ENCODE data around the gene GTF2F2. TPM values are rescaled to one million over a fixed set of nuclear protein-coding genes. Genes with fewer than 3 reads are reported as not detected.
A peak's percentile ranks its signal among the peaks of the same experiment; 100 is the strongest.

GTF2F2 gene
- total RNA-seq, 1 experiment from 2014 or later: 47.4 TPM

GRCh38 chr13:45231722-45232121 lies 111.4 kb downstream of the GTF2F2 start:
- Mint-ChIP-seq H3K27ac (ENCODE audit: low read depth, unreplicated experiment) (no peak overlapping the region), H3K4me1 (ENCODE audit: insufficient read depth, unreplicated experiment) (peaks cover 20% of the 10 kb centered on the region), H3K4me3 (ENCODE audit: unreplicated experiment) (no peak overlapping the region), H3K9me3 (ENCODE audit: unreplicated experiment) (no peaks in the 10 kb centered on the region), H3K36me3 (ENCODE audit: insufficient read depth, unreplicated experiment) (peaks cover 6% of the 10 kb centered on the region), H3K27me3 (ENCODE audit: insufficient read depth, unreplicated experiment) (no peaks in the 10 kb centered on the region)
- CTCF ChIA-PET: interaction anchor here (0.6 to 1.1 kb wide), 3 partner anchors 25 to 62 kb away, joined by 3 to 5 read pairs (median 4); no protein-coding TSS in a partner anchor
- POLR2A ChIA-PET: interaction anchor here (1.8 to 2.0 kb wide), 2 partner anchors 12 to 25 kb away, joined by 7 to 10 read pairs; no protein-coding TSS in a partner anchor
- no peak for DNase-seq (ENCODE audit: unreplicated experiment)
- TF ChIP-seq, protein P1, sequence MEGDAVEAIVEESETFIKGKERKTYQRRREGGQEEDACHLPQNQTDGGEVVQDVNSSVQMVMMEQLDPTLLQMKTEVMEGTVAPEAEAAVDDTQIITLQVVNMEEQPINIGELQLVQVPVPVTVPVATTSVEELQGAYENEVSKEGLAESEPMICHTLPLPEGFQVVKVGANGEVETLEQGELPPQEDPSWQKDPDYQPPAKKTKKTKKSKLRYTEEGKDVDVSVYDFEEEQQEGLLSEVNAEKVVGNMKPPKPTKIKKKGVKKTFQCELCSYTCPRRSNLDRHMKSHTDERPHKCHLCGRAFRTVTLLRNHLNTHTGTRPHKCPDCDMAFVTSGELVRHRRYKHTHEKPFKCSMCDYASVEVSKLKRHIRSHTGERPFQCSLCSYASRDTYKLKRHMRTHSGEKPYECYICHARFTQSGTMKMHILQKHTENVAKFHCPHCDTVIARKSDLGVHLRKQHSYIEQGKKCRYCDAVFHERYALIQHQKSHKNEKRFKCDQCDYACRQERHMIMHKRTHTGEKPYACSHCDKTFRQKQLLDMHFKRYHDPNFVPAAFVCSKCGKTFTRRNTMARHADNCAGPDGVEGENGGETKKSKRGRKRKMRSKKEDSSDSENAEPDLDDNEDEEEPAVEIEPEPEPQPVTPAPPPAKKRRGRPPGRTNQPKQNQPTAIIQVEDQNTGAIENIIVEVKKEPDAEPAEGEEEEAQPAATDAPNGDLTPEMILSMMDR (IDR thresholded peaks at IDR 0.05; ENCODE audit: unreplicated experiment): no peak
- intact Hi-C loops (cut with micrococcal nuclease): no loop called here
- BruUV-seq (replicated peaks): no TSS peak

DNA sequence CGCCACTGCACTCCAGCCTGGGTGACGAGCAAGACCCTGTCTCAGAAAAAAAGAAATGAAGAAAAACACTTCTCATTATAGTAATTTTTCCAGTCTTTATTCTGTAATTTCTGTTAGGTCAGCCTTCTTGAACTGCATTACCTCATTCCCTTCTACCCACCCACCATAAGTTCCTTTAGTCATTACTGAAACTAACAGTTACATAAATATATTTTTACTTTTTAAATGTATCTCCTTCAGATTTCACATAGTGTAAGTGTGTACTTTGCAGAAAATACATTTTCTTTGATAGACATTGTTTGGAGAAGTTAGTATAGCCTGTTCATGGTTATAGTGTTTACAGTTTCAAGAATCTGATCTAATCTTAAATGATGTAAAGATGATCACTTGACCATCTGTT lies 112.3 kb downstream of the GTF2F2 start:
- peaks cover 6% of the 10 kb centered on the region for H3K36me3 Mint-ChIP-seq (ENCODE audit: insufficient read depth, unreplicated experiment)
- no peaks in the 10 kb centered on the region for H3K9me3 Mint-ChIP-seq (ENCODE audit: unreplicated experiment)
- POLR2A ChIA-PET: interaction anchor here (0.8 kb wide), 1 partner anchor 38 kb away, joined by 3 read pairs; no protein-coding TSS in a partner anchor
- no peak overlapping the region for H3K4me3 Mint-ChIP-seq (ENCODE audit: unreplicated experiment)
- BruUV-seq (replicated peaks): no TSS peak
- H3K4me1 Mint-ChIP-seq (ENCODE audit: insufficient read depth, unreplicated experiment): peaks cover 21% of the 10 kb centered on the region
- TF ChIP-seq, protein P1 (IDR thresholded peaks at IDR 0.05; ENCODE audit: unreplicated experiment): no peak
- DNase-seq (ENCODE audit: unreplicated experiment): no peak
- intact Hi-C loops (cut with micrococcal nuclease): no loop called here
- CTCF ChIA-PET: no interaction called here
- no peaks in the 10 kb centered on the region for H3K27me3 Mint-ChIP-seq (ENCODE audit: insufficient read depth, unreplicated experiment)
- no peak overlapping the region for H3K27ac Mint-ChIP-seq (ENCODE audit: low read depth, unreplicated experiment)

DNA sequence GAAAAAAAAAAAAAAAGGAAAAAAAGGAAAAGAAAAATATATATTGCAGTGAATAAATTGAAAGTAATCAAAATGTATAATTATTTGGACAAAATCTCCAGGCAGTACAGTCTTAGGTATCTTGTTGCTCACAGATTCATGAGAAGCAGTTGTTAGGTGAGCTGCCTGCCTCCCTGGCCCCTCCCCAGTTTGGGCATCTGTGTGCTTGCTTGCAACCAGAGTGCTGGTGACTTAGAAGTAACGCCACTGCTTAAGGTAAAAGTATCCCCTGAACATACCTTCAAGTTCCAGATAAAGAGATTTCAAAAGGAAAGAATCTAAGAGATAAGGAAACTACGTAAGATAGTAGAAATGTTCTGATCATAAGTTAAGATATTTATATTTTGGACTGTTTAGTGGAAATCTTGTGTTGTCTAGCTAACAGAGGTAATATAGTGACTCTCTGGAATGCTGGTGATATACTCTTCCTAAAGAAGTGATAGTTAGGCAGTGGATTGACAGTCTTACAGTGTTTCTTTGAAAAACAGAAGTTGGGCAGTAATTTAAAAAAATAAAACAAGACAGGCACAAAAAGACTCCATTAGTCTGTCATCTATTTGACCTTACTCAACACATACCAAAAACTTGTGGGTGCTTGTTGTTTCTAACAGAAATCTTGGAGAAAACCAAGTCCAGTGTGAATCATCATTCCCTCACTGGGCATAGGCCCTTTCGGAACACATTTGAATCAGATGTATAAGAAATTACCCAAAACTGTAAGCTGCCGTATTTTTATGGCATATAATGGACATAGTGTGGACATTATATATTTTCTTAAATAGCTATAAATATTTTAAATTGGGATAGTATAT lies 118.9 kb downstream of the GTF2F2 start:
- CTCF ChIA-PET: interaction anchor here (0.6 to 2.8 kb wide), 13 partner anchors 9 to 642 kb away, joined by 3 to 26 read pairs (median 4); no protein-coding TSS in a partner anchor
- TF ChIP-seq, protein P1 (IDR thresholded peaks at IDR 0.05; ENCODE audit: unreplicated experiment): no peak
- peaks cover 32% of the 10 kb centered on the region for H3K4me1 Mint-ChIP-seq (ENCODE audit: insufficient read depth, unreplicated experiment)
- H3K36me3 Mint-ChIP-seq (ENCODE audit: insufficient read depth, unreplicated experiment): no peaks in the 10 kb centered on the region
- H3K27ac Mint-ChIP-seq (ENCODE audit: low read depth, unreplicated experiment): peak overlapping the region; percentile 93
- peak; percentile 78 for DNase-seq (ENCODE audit: unreplicated experiment)
- H3K9me3 Mint-ChIP-seq (ENCODE audit: unreplicated experiment): no peaks in the 10 kb centered on the region
- BruUV-seq (replicated peaks): no TSS peak
- intact Hi-C loops (cut with micrococcal nuclease): no loop called here
- POLR2A ChIA-PET: interaction anchor here (0.8 to 6.1 kb wide), 22 partner anchors 8 to 192 kb away, joined by 3 to 78 read pairs (median 4); partner anchors contain the start of genes GTF2F2 and KCTD4
- H3K4me3 Mint-ChIP-seq (ENCODE audit: unreplicated experiment): peak overlapping the region; percentile 37
- H3K27me3 Mint-ChIP-seq (ENCODE audit: insufficient read depth, unreplicated experiment): no peaks in the 10 kb centered on the region

DNA sequence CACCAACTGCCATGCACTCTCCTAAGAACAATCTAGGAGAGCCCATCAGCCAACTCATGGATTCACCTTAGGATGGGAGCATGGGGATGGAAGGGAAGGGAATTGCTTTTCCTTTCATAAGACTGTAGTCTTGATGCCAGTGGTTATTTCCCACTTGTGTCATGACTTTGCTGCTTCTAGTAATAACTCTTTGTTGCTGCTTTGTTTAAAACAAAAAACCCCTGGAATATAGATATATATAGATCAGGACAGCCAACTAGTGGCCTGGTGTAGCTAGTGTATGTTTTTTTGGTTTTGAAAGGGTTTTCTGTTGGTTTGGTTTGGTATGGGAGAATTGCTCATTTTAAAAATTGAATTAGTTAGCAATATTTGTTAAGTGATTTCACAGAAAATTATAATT lies 119.8 kb downstream of the GTF2F2 start:
- Mint-ChIP-seq H3K4me3 (ENCODE audit: unreplicated experiment) (no peak overlapping the region), H3K9me3 (ENCODE audit: unreplicated experiment) (no peaks in the 10 kb centered on the region), H3K4me1 (ENCODE audit: insufficient read depth, unreplicated experiment) (peaks cover 33% of the 10 kb centered on the region), H3K27me3 (ENCODE audit: insufficient read depth, unreplicated experiment) (no peaks in the 10 kb centered on the region), H3K36me3 (ENCODE audit: insufficient read depth, unreplicated experiment) (no peaks in the 10 kb centered on the region), H3K27ac (ENCODE audit: low read depth, unreplicated experiment) (no peak overlapping the region)
- no TSS peak for BruUV-seq (replicated peaks)
- no peak for DNase-seq (ENCODE audit: unreplicated experiment)
- intact Hi-C loops (cut with micrococcal nuclease): loop anchor here (5.0 kb wide), 1 partner anchor 33 kb away; no protein-coding TSS in a partner anchor
- TF ChIP-seq, protein P1 (IDR thresholded peaks at IDR 0.05; ENCODE audit: unreplicated experiment): peak; percentile 27
- CTCF ChIA-PET: interaction anchor here (0.5 to 2.8 kb wide), 13 partner anchors 10 to 131 kb away, joined by 3 to 26 read pairs (median 4); no protein-coding TSS in a partner anchor
- POLR2A ChIA-PET: interaction anchor here (1.1 to 6.1 kb wide), 15 partner anchors 10 to 193 kb away, joined by 3 to 78 read pairs (median 7); partner anchors contain the start of genes GTF2F2 and KCTD4
